Measurements from ENCODE around the gene SMC1B. TPM values are rescaled to one million over a fixed set of nuclear protein-coding genes. Genes with fewer than 3 reads are reported as not detected.

The SMC1B gene
- polyA plus RNA-seq, 1 donor from 2014 or later, result not detected

DNA sequence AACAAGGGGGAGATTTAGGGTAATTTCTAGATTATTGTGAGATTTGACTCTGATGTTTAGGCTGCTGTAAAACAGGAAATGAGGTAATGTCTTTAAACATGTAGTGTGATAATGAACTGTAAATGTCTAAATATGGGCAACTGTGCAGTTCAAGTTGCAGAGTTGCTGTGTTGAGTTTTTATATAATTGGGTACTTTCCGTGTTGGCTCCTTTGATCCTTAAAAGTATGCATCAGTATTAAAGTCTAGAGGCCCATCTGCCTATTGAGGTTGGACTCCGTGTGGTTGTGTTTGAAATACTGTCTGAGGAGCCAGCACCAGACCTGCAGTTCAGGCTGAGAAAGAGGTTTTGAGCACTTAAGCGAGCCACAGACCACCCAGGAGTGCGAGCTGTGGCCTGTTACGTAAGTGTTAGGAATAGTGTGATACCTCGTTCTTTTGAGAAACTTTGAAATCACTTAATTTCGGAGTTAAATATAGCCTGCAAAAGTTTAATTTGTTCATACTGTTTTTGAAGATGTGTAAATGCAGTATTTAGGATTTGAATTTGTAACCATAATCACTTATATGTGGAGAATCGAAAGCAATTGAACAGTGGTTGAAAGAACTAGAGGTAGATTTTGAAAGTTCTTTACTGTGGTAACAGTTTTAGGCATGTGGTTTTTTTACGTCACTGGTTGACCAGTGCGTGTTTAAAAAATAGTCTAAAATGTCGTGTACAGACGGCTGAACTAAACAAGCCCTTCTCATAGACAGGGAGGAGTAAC lies 94.7 kb downstream of the SMC1B start:
- H3K27ac ChIP-seq (ENCODE audit: low read length), result no peak overlapping the region
- no peaks in the 10 kb centered on the region for H3K9me3 ChIP-seq (ENCODE audit: low read length)
- TF ChIP-seq EZH2 (IDR thresholded peaks at IDR 0.05; ENCODE audit: borderline replicate concordance, insufficient read depth, low read length, poor library complexity, severe bottlenecking) (no peak), EP300 (conservative IDR thresholded peaks at IDR 0.05; ENCODE audit: poor library complexity, severe bottlenecking) (no peak), POLR2AphosphoS5 (IDR thresholded peaks at IDR 0.05) (no peak), RAD21 (conservative IDR thresholded peaks at IDR 0.05) (no peak), TAF1 (IDR thresholded peaks at IDR 0.05; ENCODE audit: low read depth) (no peak), SMC3 (conservative IDR thresholded peaks at IDR 0.05; ENCODE audit: poor library complexity) (no peak), MXI1 (conservative IDR thresholded peaks at IDR 0.05; ENCODE audit: poor library complexity, severe bottlenecking) (no peak)
- TF ChIP-seq, protein P1, sequence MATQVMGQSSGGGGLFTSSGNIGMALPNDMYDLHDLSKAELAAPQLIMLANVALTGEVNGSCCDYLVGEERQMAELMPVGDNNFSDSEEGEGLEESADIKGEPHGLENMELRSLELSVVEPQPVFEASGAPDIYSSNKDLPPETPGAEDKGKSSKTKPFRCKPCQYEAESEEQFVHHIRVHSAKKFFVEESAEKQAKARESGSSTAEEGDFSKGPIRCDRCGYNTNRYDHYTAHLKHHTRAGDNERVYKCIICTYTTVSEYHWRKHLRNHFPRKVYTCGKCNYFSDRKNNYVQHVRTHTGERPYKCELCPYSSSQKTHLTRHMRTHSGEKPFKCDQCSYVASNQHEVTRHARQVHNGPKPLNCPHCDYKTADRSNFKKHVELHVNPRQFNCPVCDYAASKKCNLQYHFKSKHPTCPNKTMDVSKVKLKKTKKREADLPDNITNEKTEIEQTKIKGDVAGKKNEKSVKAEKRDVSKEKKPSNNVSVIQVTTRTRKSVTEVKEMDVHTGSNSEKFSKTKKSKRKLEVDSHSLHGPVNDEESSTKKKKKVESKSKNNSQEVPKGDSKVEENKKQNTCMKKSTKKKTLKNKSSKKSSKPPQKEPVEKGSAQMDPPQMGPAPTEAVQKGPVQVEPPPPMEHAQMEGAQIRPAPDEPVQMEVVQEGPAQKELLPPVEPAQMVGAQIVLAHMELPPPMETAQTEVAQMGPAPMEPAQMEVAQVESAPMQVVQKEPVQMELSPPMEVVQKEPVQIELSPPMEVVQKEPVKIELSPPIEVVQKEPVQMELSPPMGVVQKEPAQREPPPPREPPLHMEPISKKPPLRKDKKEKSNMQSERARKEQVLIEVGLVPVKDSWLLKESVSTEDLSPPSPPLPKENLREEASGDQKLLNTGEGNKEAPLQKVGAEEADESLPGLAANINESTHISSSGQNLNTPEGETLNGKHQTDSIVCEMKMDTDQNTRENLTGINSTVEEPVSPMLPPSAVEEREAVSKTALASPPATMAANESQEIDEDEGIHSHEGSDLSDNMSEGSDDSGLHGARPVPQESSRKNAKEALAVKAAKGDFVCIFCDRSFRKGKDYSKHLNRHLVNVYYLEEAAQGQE (IDR thresholded peaks at IDR 0.05; ENCODE audit: borderline replicate concordance), result no peak
- TF ChIP-seq, protein P2, sequence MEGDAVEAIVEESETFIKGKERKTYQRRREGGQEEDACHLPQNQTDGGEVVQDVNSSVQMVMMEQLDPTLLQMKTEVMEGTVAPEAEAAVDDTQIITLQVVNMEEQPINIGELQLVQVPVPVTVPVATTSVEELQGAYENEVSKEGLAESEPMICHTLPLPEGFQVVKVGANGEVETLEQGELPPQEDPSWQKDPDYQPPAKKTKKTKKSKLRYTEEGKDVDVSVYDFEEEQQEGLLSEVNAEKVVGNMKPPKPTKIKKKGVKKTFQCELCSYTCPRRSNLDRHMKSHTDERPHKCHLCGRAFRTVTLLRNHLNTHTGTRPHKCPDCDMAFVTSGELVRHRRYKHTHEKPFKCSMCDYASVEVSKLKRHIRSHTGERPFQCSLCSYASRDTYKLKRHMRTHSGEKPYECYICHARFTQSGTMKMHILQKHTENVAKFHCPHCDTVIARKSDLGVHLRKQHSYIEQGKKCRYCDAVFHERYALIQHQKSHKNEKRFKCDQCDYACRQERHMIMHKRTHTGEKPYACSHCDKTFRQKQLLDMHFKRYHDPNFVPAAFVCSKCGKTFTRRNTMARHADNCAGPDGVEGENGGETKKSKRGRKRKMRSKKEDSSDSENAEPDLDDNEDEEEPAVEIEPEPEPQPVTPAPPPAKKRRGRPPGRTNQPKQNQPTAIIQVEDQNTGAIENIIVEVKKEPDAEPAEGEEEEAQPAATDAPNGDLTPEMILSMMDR (IDR thresholded peaks at IDR 0.05; ENCODE audit: poor library complexity, severe bottlenecking), result no peak
- H3K9me2 ChIP-seq (ENCODE audit: insufficient read depth, low read length), result no peaks in the 10 kb centered on the region
- no peak overlapping the region for H3K9ac ChIP-seq (ENCODE audit: low read length)
- H3K27me3 ChIP-seq (ENCODE audit: insufficient read depth, low read depth, low read length), result no peaks in the 10 kb centered on the region
- no peak overlapping the region for H2AFZ ChIP-seq (ENCODE audit: low read depth, low read length)
- H3K79me2 ChIP-seq (replicated peaks; ENCODE audit: insufficient read depth, low read length), result no peaks in the 10 kb centered on the region
- H3K4me2 ChIP-seq (ENCODE audit: low read length), result no peak overlapping the region
- no peaks in the 10 kb centered on the region for H3K36me3 ChIP-seq (ENCODE audit: insufficient read depth, low read length)
- no peaks in the 10 kb centered on the region for H4K20me1 ChIP-seq (ENCODE audit: insufficient read depth)
- no peak overlapping the region for H3K4me3 ChIP-seq (ENCODE audit: low read length)
- no peaks in the 10 kb centered on the region for H3F3A ChIP-seq (ENCODE audit: insufficient read depth, low read length, poor library complexity, severe bottlenecking)

DNA sequence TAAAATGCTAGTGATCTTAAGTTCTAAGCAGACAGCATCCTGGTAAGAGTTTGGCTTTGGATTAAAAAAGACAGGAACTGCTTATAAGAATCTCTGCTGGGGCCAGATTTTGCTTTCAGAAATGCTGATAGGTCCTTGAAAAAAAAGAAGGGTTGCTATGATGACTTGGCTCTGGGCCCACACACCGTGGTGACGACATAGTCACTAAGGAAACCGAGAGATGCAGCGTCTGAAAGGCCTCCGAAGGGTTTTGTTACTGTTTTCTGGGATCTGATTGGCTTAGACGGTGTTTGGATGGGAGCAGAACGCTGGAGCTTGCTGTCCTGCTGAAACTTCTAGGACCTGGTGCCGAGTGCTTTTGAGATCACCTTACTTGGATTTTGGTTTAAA lies 95.2 kb downstream of the SMC1B start:
- no peaks in the 10 kb centered on the region for H4K20me1 ChIP-seq (ENCODE audit: insufficient read depth)
- H3K4me2 ChIP-seq (ENCODE audit: low read length), result no peak overlapping the region
- no peak overlapping the region for H3K4me3 ChIP-seq (ENCODE audit: low read length)
- no peaks in the 10 kb centered on the region for H3K36me3 ChIP-seq (ENCODE audit: insufficient read depth, low read length)
- H3F3A ChIP-seq (ENCODE audit: insufficient read depth, low read length, poor library complexity, severe bottlenecking), result no peaks in the 10 kb centered on the region
- H3K9me3 ChIP-seq (ENCODE audit: low read length), result no peaks in the 10 kb centered on the region
- H3K9ac ChIP-seq (ENCODE audit: low read length), result no peak overlapping the region
- no peak for TF ChIP-seq TAF1 (IDR thresholded peaks at IDR 0.05; ENCODE audit: low read depth)
- no peak for TF ChIP-seq POLR2AphosphoS5 (IDR thresholded peaks at IDR 0.05)
- no peak for TF ChIP-seq EP300 (conservative IDR thresholded peaks at IDR 0.05; ENCODE audit: poor library complexity, severe bottlenecking)
- TF ChIP-seq, protein P1 (IDR thresholded peaks at IDR 0.05; ENCODE audit: borderline replicate concordance), result no peak
- TF ChIP-seq SMC3 (conservative IDR thresholded peaks at IDR 0.05; ENCODE audit: poor library complexity), result no peak
- TF ChIP-seq RAD21 (conservative IDR thresholded peaks at IDR 0.05), result no peak
- no peak for TF ChIP-seq EZH2 (IDR thresholded peaks at IDR 0.05; ENCODE audit: borderline replicate concordance, insufficient read depth, low read length, poor library complexity, severe bottlenecking)
- no peak for TF ChIP-seq MXI1 (conservative IDR thresholded peaks at IDR 0.05; ENCODE audit: poor library complexity, severe bottlenecking)
- TF ChIP-seq, protein P2 (IDR thresholded peaks at IDR 0.05; ENCODE audit: poor library complexity, severe bottlenecking), result no peak
- no peak overlapping the region for H2AFZ ChIP-seq (ENCODE audit: low read depth, low read length)
- no peaks in the 10 kb centered on the region for H3K79me2 ChIP-seq (replicated peaks; ENCODE audit: insufficient read depth, low read length)
- H3K27ac ChIP-seq (ENCODE audit: low read length), result no peak overlapping the region
- H3K9me2 ChIP-seq (ENCODE audit: insufficient read depth, low read length), result no peaks in the 10 kb centered on the region
- no peaks in the 10 kb centered on the region for H3K27me3 ChIP-seq (ENCODE audit: insufficient read depth, low read depth, low read length)
